Measurements from ENCODE around the gene KLHL8.
A peak's percentile ranks its signal among the peaks of the same experiment; 100 is the strongest.
"Not testable (repeated sequence)": the region's sequence is repeated elsewhere in the genome, so short reads cannot be mapped to it uniquely, and the experiment has no call there.

Gene KLHL8

GRCh38 chr4:87180767-87181166 lies 39.7 kb downstream of the KLHL8 start:
- DNase-seq (ENCODE audit: low read depth in 1 of 2, low spot score in 1 of 2) = no peak

GRCh38 chr4:87179751-87180150 lies 40.7 kb downstream of the KLHL8 start:
- DNase-seq (ENCODE audit: low read depth in 1 of 2, low spot score in 1 of 2) = no peak

GRCh38 chr4:87174672-87175071 lies 45.7 kb downstream of the KLHL8 start:
- DNase-seq (ENCODE audit: low read depth in 1 of 2, low spot score in 1 of 2) = no peak

- DNase-seq (ENCODE audit: low read depth in 1 of 2, low spot score in 1 of 2) = no peak
Observed at GRCh38 chr4:87171944-87172343, 48.5 kb downstream of the KLHL8 start.

- DNase-seq (ENCODE audit: low read depth in 1 of 2, low spot score in 1 of 2) = no peak
Observed at GRCh38 chr4:87166296-87166854, 54.0 kb downstream of the KLHL8 start.

GRCh38 chr4:87165892-87166291 lies 54.5 kb downstream of the KLHL8 start:
- no peak for DNase-seq (ENCODE audit: low read depth in 1 of 2, low spot score in 1 of 2)

GRCh38 chr4:87153078-87153870 lies 67.1 kb downstream of the KLHL8 start:
- no peak for DNase-seq (ENCODE audit: low read depth in 1 of 2, low spot score in 1 of 2)

GRCh38 chr4:87152310-87153041 lies 67.9 kb downstream of the KLHL8 start:
- no peak for DNase-seq (ENCODE audit: low read depth in 1 of 2, low spot score in 1 of 2)

- no peak for DNase-seq (ENCODE audit: low read depth in 1 of 2, low spot score in 1 of 2)
Observed at GRCh38 chr4:87151730-87152129, 68.7 kb downstream of the KLHL8 start.

GRCh38 chr4:87150498-87151261 lies 69.7 kb downstream of the KLHL8 start:
- DNase-seq (ENCODE audit: low read depth in 1 of 2, low spot score in 1 of 2) = peak in 1 of 2 donors; percentile 68

GRCh38 chr4:87147116-87147515 lies 73.3 kb downstream of the KLHL8 start:
- no peak for DNase-seq (ENCODE audit: low read depth in 1 of 2, low spot score in 1 of 2)

- DNase-seq (ENCODE audit: low read depth in 1 of 2, low spot score in 1 of 2) = not testable (repeated sequence)
Observed at GRCh38 chr4:87145934-87146333, 74.5 kb downstream of the KLHL8 start.

- no peak for DNase-seq (ENCODE audit: low read depth in 1 of 2, low spot score in 1 of 2)
Observed at GRCh38 chr4:87144356-87144755, 76.1 kb downstream of the KLHL8 start.

GRCh38 chr4:87141428-87141827 lies 79.0 kb downstream of the KLHL8 start:
- DNase-seq (ENCODE audit: low read depth in 1 of 2, low spot score in 1 of 2) = no peak

- no peak for DNase-seq (ENCODE audit: low read depth in 1 of 2, low spot score in 1 of 2)
Observed at GRCh38 chr4:87134122-87134521, 86.3 kb downstream of the KLHL8 start.

- no peak for DNase-seq (ENCODE audit: low read depth in 1 of 2, low spot score in 1 of 2)
Observed at GRCh38 chr4:87133183-87133582, 87.2 kb downstream of the KLHL8 start.

- no peak for DNase-seq (ENCODE audit: low read depth in 1 of 2, low spot score in 1 of 2)
Observed at GRCh38 chr4:87132035-87132434, 88.4 kb downstream of the KLHL8 start.

GRCh38 chr4:87130985-87131703 lies 89.3 kb downstream of the KLHL8 start:
- no peak for DNase-seq (ENCODE audit: low read depth in 1 of 2, low spot score in 1 of 2)

- DNase-seq (ENCODE audit: low read depth in 1 of 2, low spot score in 1 of 2) = no peak
Observed at GRCh38 chr4:87129681-87130080, 90.7 kb downstream of the KLHL8 start.

GRCh38 chr4:87128006-87128705 lies 92.3 kb downstream of the KLHL8 start:
- DNase-seq (ENCODE audit: low read depth in 1 of 2, low spot score in 1 of 2) = no peak

All from activated CD4-positive, alpha-beta T cell treated with anti-CD3 and anti-CD28 coated beads, Interleukin-2, amount 50 U/mL, for 24 hours (primary cell).